ENCODE measurements around the gene LYZ.

Gene LYZ

DNA sequence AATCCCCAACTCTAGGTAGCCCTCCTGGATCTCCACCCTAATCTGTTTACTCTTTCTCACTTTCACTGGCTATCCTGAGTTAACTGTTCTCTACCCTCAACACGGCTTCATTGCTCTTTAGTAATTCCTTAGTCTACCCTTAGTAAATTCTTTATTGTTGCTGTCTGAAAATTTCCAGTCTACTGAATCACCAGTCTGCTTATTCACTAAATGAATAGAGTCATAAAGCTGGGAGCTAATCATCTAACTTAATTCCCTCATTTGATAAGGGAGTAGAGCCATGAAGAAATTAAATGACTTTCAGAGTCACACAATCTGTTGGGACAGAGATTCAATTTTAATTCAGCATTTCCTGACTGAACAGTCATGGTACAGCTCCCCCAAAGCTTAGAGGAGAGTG, 47.9 kb downstream of the LYZ start:
- Histone ChIP-seq H2BK12ac (ENCODE audit: low read length in 2 of 2) (no peak overlapping the region), H3K9ac (ENCODE audit: low read length) (no peak overlapping the region), H3K36me3 (ENCODE audit: control insufficient read depth in 1 of 2, insufficient read depth in 2 of 2, low read depth in 1 of 2, low read length in 2 of 2) (peaks cover 0 to 7% of the 10 kb centered on the region in 2 experiments), H3K23ac (ENCODE audit: low read length in 2 of 2) (no peak overlapping the region), H3K79me1 (replicated peaks; ENCODE audit: low read length, poor library complexity, severe bottlenecking) (peaks cover 1% of the 10 kb centered on the region), H4K8ac (ENCODE audit: low read length) (no peak overlapping the region), H3K4me3 (ENCODE audit: insufficient read depth in 1 of 2, low read depth in 1 of 2, low read length in 2 of 2) (no peak overlapping the region), H2AK5ac (ENCODE audit: low read length, severe bottlenecking) (no peak overlapping the region), H3K14ac (ENCODE audit: low read length in 2 of 2) (no peak overlapping the region), H2BK5ac (ENCODE audit: low read depth, low read length, poor library complexity, severe bottlenecking) (no peak overlapping the region), H3K27ac (ENCODE audit: low read length, poor library complexity, severe bottlenecking) (no peak overlapping the region), H3K9me3 (ENCODE audit: control insufficient read depth, low read length) (peaks cover 5% of the 10 kb centered on the region), H2BK120ac (ENCODE audit: low read depth, low read length) (no peak overlapping the region), H4K91ac (ENCODE audit: low read length) (no peak overlapping the region), H3K4ac (ENCODE audit: low read depth in 1 of 2, low read length in 2 of 2) (no peak overlapping the region), H3K18ac (ENCODE audit: low read depth in 1 of 2, low read length in 2 of 2) (no peak overlapping the region), H2AFZ (ENCODE audit: low read depth, low read length) (no peak overlapping the region), H3K4me2 (ENCODE audit: low read length, poor library complexity, severe bottlenecking) (no peak overlapping the region), H3K27me3 (ENCODE audit: control insufficient read depth in 1 of 2, insufficient read depth in 1 of 2, low read length in 2 of 2) (no peaks in the 10 kb centered on the region), H2BK15ac (ENCODE audit: low read depth, poor library complexity, severe bottlenecking) (no peak overlapping the region), H3K4me1 (ENCODE audit: control insufficient read depth, insufficient read depth, low read depth, low read length) (no peaks in the 10 kb centered on the region)
- WGBS = no CpG with 5 or more reads among the region's 1 CpG
- no peak for DNase-seq

DNA sequence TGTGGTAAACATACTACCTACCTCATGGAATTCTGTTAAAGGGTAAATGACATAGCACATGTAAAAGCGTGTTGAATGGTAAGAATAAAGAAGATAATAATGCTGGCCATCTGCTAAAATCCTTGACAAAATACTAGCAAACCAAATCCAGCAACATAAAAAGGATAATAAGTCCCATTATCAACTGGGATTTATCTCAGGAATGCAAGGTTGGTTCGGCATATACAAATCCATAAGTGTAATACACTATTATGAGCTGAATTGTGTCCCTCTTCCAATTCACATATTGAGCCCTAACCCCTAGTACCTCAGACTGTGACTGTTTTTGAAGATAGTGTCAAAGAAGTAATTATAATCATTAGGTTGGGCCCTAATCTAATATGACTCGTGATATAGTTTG, 48.8 kb downstream of the LYZ start:
- no peak overlapping the region for H3K23ac ChIP-seq (ENCODE audit: low read length in 2 of 2)
- H3K18ac ChIP-seq (ENCODE audit: low read depth in 1 of 2, low read length in 2 of 2) = no peak overlapping the region
- H2BK12ac ChIP-seq (ENCODE audit: low read length in 2 of 2) = no peak overlapping the region
- H3K4me2 ChIP-seq (ENCODE audit: low read length, poor library complexity, severe bottlenecking) = no peak overlapping the region
- H2BK120ac ChIP-seq (ENCODE audit: low read depth, low read length) = no peak overlapping the region
- H4K8ac ChIP-seq (ENCODE audit: low read length) = no peak overlapping the region
- H3K36me3 ChIP-seq (ENCODE audit: control insufficient read depth in 1 of 2, insufficient read depth in 2 of 2, low read depth in 1 of 2, low read length in 2 of 2) = no peaks in the 10 kb centered on the region
- H3K4ac ChIP-seq (ENCODE audit: low read depth in 1 of 2, low read length in 2 of 2) = no peak overlapping the region
- H3K9ac ChIP-seq (ENCODE audit: low read length) = no peak overlapping the region
- H3K27ac ChIP-seq (ENCODE audit: low read length, poor library complexity, severe bottlenecking) = no peak overlapping the region
- no peak overlapping the region for H2AFZ ChIP-seq (ENCODE audit: low read depth, low read length)
- H3K4me1 ChIP-seq (ENCODE audit: control insufficient read depth, insufficient read depth, low read depth, low read length) = peaks cover 1% of the 10 kb centered on the region
- no peak overlapping the region for H2AK5ac ChIP-seq (ENCODE audit: low read length, severe bottlenecking)
- H3K79me1 ChIP-seq (replicated peaks; ENCODE audit: low read length, poor library complexity, severe bottlenecking) = no peaks in the 10 kb centered on the region
- H3K27me3 ChIP-seq (ENCODE audit: control insufficient read depth in 1 of 2, insufficient read depth in 1 of 2, low read length in 2 of 2) = no peaks in the 10 kb centered on the region
- no peak overlapping the region for H3K4me3 ChIP-seq (ENCODE audit: insufficient read depth in 1 of 2, low read depth in 1 of 2, low read length in 2 of 2)
- H2BK5ac ChIP-seq (ENCODE audit: low read depth, low read length, poor library complexity, severe bottlenecking) = no peak overlapping the region
- no peak overlapping the region for H4K91ac ChIP-seq (ENCODE audit: low read length)
- H2BK15ac ChIP-seq (ENCODE audit: low read depth, poor library complexity, severe bottlenecking) = no peak overlapping the region
- H3K9me3 ChIP-seq (ENCODE audit: control insufficient read depth, low read length) = peaks cover 5% of the 10 kb centered on the region
- 100% methylated on average over 1 of the region's 3 CpGs for WGBS
- no peak for DNase-seq
- H3K14ac ChIP-seq (ENCODE audit: low read length in 2 of 2) = no peak overlapping the region

DNA sequence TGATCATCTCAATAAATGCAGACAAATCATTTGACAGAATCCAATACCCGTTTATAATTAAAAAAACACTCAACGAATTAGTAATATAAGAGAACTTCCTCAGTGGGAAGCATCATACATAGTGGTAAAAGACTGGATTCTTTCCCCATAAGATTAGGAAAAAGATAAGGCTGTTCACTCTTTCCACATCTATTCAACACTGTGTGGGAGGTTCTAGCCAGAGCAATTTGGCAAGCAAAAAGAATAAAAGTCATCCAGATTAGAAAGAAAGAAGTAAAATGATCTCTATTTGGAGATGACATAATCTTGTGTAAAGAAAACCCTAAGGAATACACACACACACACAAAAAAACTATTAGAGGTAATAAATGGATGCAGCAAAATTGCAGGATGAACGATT, 49.8 kb downstream of the LYZ start:
- no peak overlapping the region for H3K4me3 ChIP-seq (ENCODE audit: insufficient read depth in 1 of 2, low read depth in 1 of 2, low read length in 2 of 2)
- no peaks in the 10 kb centered on the region for H3K27me3 ChIP-seq (ENCODE audit: control insufficient read depth in 1 of 2, insufficient read depth in 1 of 2, low read length in 2 of 2)
- no CpG with 5 or more reads among the region's 3 CpGs for whole genome bisulfite sequencing
- H4K91ac ChIP-seq (ENCODE audit: low read length) = no peak overlapping the region
- no peak overlapping the region for H2BK12ac ChIP-seq (ENCODE audit: low read length in 2 of 2)
- H3K9ac ChIP-seq (ENCODE audit: low read length) = no peak overlapping the region
- H4K8ac ChIP-seq (ENCODE audit: low read length) = no peak overlapping the region
- H3K36me3 ChIP-seq (ENCODE audit: control insufficient read depth in 1 of 2, insufficient read depth in 2 of 2, low read depth in 1 of 2, low read length in 2 of 2) = no peaks in the 10 kb centered on the region
- H3K9me3 ChIP-seq (ENCODE audit: control insufficient read depth, low read length) = peaks cover 5% of the 10 kb centered on the region
- H3K4ac ChIP-seq (ENCODE audit: low read depth in 1 of 2, low read length in 2 of 2) = no peak overlapping the region
- H2BK15ac ChIP-seq (ENCODE audit: low read depth, poor library complexity, severe bottlenecking) = no peak overlapping the region
- no peak overlapping the region for H2AK5ac ChIP-seq (ENCODE audit: low read length, severe bottlenecking)
- H2AFZ ChIP-seq (ENCODE audit: low read depth, low read length) = no peak overlapping the region
- no peaks in the 10 kb centered on the region for H3K79me1 ChIP-seq (replicated peaks; ENCODE audit: low read length, poor library complexity, severe bottlenecking)
- H2BK120ac ChIP-seq (ENCODE audit: low read depth, low read length) = no peak overlapping the region
- H3K14ac ChIP-seq (ENCODE audit: low read length in 2 of 2) = no peak overlapping the region
- no peak overlapping the region for H2BK5ac ChIP-seq (ENCODE audit: low read depth, low read length, poor library complexity, severe bottlenecking)
- H3K18ac ChIP-seq (ENCODE audit: low read depth in 1 of 2, low read length in 2 of 2) = no peak overlapping the region
- DNase-seq = no peak
- no peak overlapping the region for H3K23ac ChIP-seq (ENCODE audit: low read length in 2 of 2)
- no peak overlapping the region for H3K4me2 ChIP-seq (ENCODE audit: low read length, poor library complexity, severe bottlenecking)
- H3K4me1 ChIP-seq (ENCODE audit: control insufficient read depth, insufficient read depth, low read depth, low read length) = peaks cover 1% of the 10 kb centered on the region
- no peak overlapping the region for H3K27ac ChIP-seq (ENCODE audit: low read length, poor library complexity, severe bottlenecking)

DNA sequence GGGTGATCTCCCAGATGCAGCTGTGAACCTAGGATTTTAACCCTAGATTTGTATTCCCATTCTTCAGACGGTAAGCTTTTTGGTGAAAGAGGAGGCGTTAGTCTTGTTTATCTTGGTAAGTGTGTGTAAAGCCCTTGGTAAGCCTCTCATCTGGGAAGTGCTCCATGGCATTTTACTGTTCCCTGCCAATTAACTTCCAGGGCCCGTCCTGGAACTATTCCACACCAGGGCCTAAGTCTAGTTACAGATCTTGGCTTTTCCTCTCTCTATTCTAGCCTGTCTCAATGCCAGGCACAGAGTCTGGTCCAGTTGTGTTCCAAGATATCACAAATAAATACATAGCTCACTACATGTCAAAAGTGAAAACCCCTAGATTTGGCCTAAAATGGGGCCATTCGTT, 53.8 kb downstream of the LYZ start:
- DNase-seq = no peak
- Histone ChIP-seq H3K14ac (ENCODE audit: low read length in 2 of 2) (no peak overlapping the region), H3K27me3 (ENCODE audit: control insufficient read depth in 1 of 2, insufficient read depth in 1 of 2, low read length in 2 of 2) (no peaks in the 10 kb centered on the region), H3K4me2 (ENCODE audit: low read length, poor library complexity, severe bottlenecking) (no peak overlapping the region), H3K79me1 (replicated peaks; ENCODE audit: low read length, poor library complexity, severe bottlenecking) (no peaks in the 10 kb centered on the region), H2BK12ac (ENCODE audit: low read length in 2 of 2) (no peak overlapping the region), H3K9ac (ENCODE audit: low read length) (no peak overlapping the region), H3K4me1 (ENCODE audit: control insufficient read depth, insufficient read depth, low read depth, low read length) (peaks cover 3% of the 10 kb centered on the region), H3K36me3 (ENCODE audit: control insufficient read depth in 1 of 2, insufficient read depth in 2 of 2, low read depth in 1 of 2, low read length in 2 of 2) (no peaks in the 10 kb centered on the region), H3K4me3 (ENCODE audit: insufficient read depth in 1 of 2, low read depth in 1 of 2, low read length in 2 of 2) (no peak overlapping the region), H2AFZ (ENCODE audit: low read depth, low read length) (no peak overlapping the region), H2BK5ac (ENCODE audit: low read depth, low read length, poor library complexity, severe bottlenecking) (no peak overlapping the region), H4K91ac (ENCODE audit: low read length) (no peak overlapping the region), H2BK120ac (ENCODE audit: low read depth, low read length) (no peak overlapping the region), H3K27ac (ENCODE audit: low read length, poor library complexity, severe bottlenecking) (no peak overlapping the region), H2AK5ac (ENCODE audit: low read length, severe bottlenecking) (peak overlapping the region; percentile 41), H3K9me3 (ENCODE audit: control insufficient read depth, low read length) (peaks cover 2% of the 10 kb centered on the region), H4K8ac (ENCODE audit: low read length) (no peak overlapping the region), H3K18ac (ENCODE audit: low read depth in 1 of 2, low read length in 2 of 2) (no peak overlapping the region), H2BK15ac (ENCODE audit: low read depth, poor library complexity, severe bottlenecking) (no peak overlapping the region), H3K4ac (ENCODE audit: low read depth in 1 of 2, low read length in 2 of 2) (no peak overlapping the region), H3K23ac (ENCODE audit: low read length in 2 of 2) (no peak overlapping the region)
- WGBS = 93% methylated on average over 3 of the region's 4 CpGs
